Suprapubic skin (tissue), 4 donors: ENCODE data around the gene HDAC11. TPM values are rescaled to one million over a fixed set of nuclear protein-coding genes. Genes with fewer than 3 reads are reported as not detected.

Source experiments
- DNase-seq, 2 donors: peaks; one replicate each; pipeline ENCODE4 v3.0.0-alpha.2; 2019; ENCODE audit warnings: low spot score in 2 of 2
- H3K27ac ChIP-seq: fragments of 200-600 bp; sonication (generic); one replicate; pipeline ENCODE4 v1.5.1; 2019
- H3K27me3 ChIP-seq: fragments of 200-600 bp; sonication (generic); one replicate; pipeline ENCODE4 v1.5.1; 2019
- H3K36me3 ChIP-seq: fragments of 200-600 bp; sonication (generic); one replicate; pipeline ENCODE4 v1.5.1; 2019
- H3K4me1 ChIP-seq: fragments of 200-600 bp; sonication (generic); one replicate; pipeline ENCODE4 v1.5.1; 2019
- H3K4me3 ChIP-seq: fragments of 200-600 bp; sonication (generic); one replicate; pipeline ENCODE4 v1.5.1; 2019; ENCODE audit warnings: mild to moderate bottlenecking
- H3K9me3 ChIP-seq: fragments of 200-600 bp; sonication (generic); one replicate; pipeline ENCODE4 v1.5.1; 2019
- CTCF ChIP-seq, 2 donors: fragments of 200-600 bp in 1 of 2; fragments of 450-650 bp in 1 of 2; sonication (generic) in 1 of 2; IDR thresholded peaks; one replicate each; pipeline ENCODE4 v1.5.1; 2016 to 2019; ENCODE audit warnings: antibody characterized with exemption in 2 of 2, mild to moderate bottlenecking in 1 of 2, moderate library complexity in 1 of 2
- EP300 ChIP-seq: sonication (generic); formaldehyde crosslinking; IDR thresholded peaks from one replicate; pipeline ENCODE4 v1.6.1; 2017; ENCODE audit warnings: antibody characterized with exemption
- POLR2A ChIP-seq, 2 donors: fragments of 450-650 bp; IDR thresholded peaks; one replicate each; pipeline ENCODE4 v1.6.1; 2017; ENCODE audit warnings: antibody characterized with exemption in 2 of 2, mild to moderate bottlenecking in 2 of 2, moderate library complexity in 2 of 2
- POLR2AphosphoS5 ChIP-seq, 3 donors: sonication (generic); formaldehyde crosslinking; IDR thresholded peaks; one replicate each; pipeline ENCODE4 v1.6.1; 2017; ENCODE audit warnings: antibody characterized with exemption in 3 of 3
- WGBS: methylation state at CpG from one replicate; pipeline ENCODE4 v1.1.5; 2018; 5-methylcytosine and 5-hydroxymethylcytosine counted together
- total RNA-seq, 4 donors: library from RNA; depleted of rRNA; stranded (reverse); fragments of >200 nt; gene quantifications; one replicate each; pipeline ENCODE4 v1.1.0, GENCODE V29; 2016

Gene HDAC11
- total RNA-seq, 4 donors from 2014 or later: 16.7 to 28.3 (median 27.5) TPM

GRCh38 chr3:13513051-13513912 is 33.2 kb downstream of the HDAC11 start:
- no peaks in the 10 kb centered on the region for H3K9me3 ChIP-seq
- no peak overlapping the region for H3K4me3 ChIP-seq
- no peak for TF ChIP-seq POLR2AphosphoS5 (IDR thresholded peaks at IDR 0.05)
- TF ChIP-seq EP300: no peak
- TF ChIP-seq CTCF (IDR thresholded peaks at IDR 0.05): no peak
- no peak for TF ChIP-seq POLR2A (IDR thresholded peaks at IDR 0.05)
- H3K4me1 ChIP-seq: peaks cover 52% of the 10 kb centered on the region
- H3K27ac ChIP-seq: peak overlapping the region; percentile 82
- WGBS: 56% methylated on average over 16 of the region's 20 CpGs
- peak in 1 of 2 donors; percentile 83 for DNase-seq
- H3K27me3 ChIP-seq: no peaks in the 10 kb centered on the region
- H3K36me3 ChIP-seq: no peaks in the 10 kb centered on the region

GRCh38 chr3:13513913-13514517 is 33.9 kb downstream of the HDAC11 start:
- Histone ChIP-seq H3K4me3 (no peak overlapping the region), H3K36me3 (no peaks in the 10 kb centered on the region), H3K27me3 (no peaks in the 10 kb centered on the region), H3K9me3 (no peaks in the 10 kb centered on the region), H3K27ac (peak overlapping the region; percentile 82), H3K4me1 (peaks cover 57% of the 10 kb centered on the region)
- TF ChIP-seq POLR2AphosphoS5 (IDR thresholded peaks at IDR 0.05) (no peak), POLR2A (IDR thresholded peaks at IDR 0.05) (no peak), CTCF (IDR thresholded peaks at IDR 0.05) (no peak), EP300 (no peak)
- no peak for DNase-seq
- 40% methylated on average over 5 of the region's 10 CpGs for WGBS

GRCh38 chr3:13514639-13515435 is 34.7 kb downstream of the HDAC11 start:
- Histone ChIP-seq H3K27ac (peak overlapping the region; percentile 82), H3K4me3 (no peak overlapping the region), H3K4me1 (peaks cover 65% of the 10 kb centered on the region), H3K27me3 (no peaks in the 10 kb centered on the region), H3K36me3 (no peaks in the 10 kb centered on the region), H3K9me3 (no peaks in the 10 kb centered on the region)
- 90% methylated on average over 6 of the region's 6 CpGs for WGBS
- no peak for DNase-seq
- TF ChIP-seq POLR2A (IDR thresholded peaks at IDR 0.05) (no peak), EP300 (no peak), POLR2AphosphoS5 (IDR thresholded peaks at IDR 0.05) (no peak), CTCF (IDR thresholded peaks at IDR 0.05) (no peak)

GRCh38 chr3:13515786-13516759 is 36.0 kb downstream of the HDAC11 start:
- TF ChIP-seq EP300 (no peak), CTCF (IDR thresholded peaks at IDR 0.05) (no peak), POLR2A (IDR thresholded peaks at IDR 0.05) (no peak), POLR2AphosphoS5 (IDR thresholded peaks at IDR 0.05) (no peak)
- no peak for DNase-seq
- Histone ChIP-seq H3K36me3 (no peaks in the 10 kb centered on the region), H3K4me3 (no peak overlapping the region), H3K9me3 (no peaks in the 10 kb centered on the region), H3K27me3 (no peaks in the 10 kb centered on the region), H3K4me1 (peaks cover 67% of the 10 kb centered on the region), H3K27ac (peak overlapping the region; percentile 87)
- WGBS: 80% methylated on average over 12 of the region's 26 CpGs
